K562 (cell line): Measurements from ENCODE around the gene SMCO4. TPM values are rescaled to one million over a fixed set of nuclear protein-coding genes. Genes with fewer than 3 reads are reported as not detected.

Source experiments
- ATAC-seq: fragments of 200-7000 bp; cut with Tn5 transposase; 3 replicates; pipeline ENCODE4 v1.9.1; 2020; ENCODE audit warnings: moderate library complexity
- BruUV-seq: library from RNA; stranded (reverse); fragments of 400-500 nt; replicated peaks from 2 replicates; lab custom pipeline; 2021; lab: Mats Ljungman, UMichigan
- CTCF ChIA-PET: fragments of 300-600 bp; formaldehyde crosslinking; extraction: SDS; loops from one replicate; lab custom pipeline; 2021; ENCODE audit warnings: low intra/inter-chr PET ratio; lab: Yijun Ruan, JAX
- POLR2A ChIA-PET: fragments of 300-600, 350-650 bp; sonication (Branson Sonifier 250); formaldehyde crosslinking; extraction: SDS; loops from one replicate; lab custom pipeline; 2021; ENCODE audit warnings: antibody characterized with exemption, inconsistent platforms; lab: Yijun Ruan, JAX
- DNase-seq, 4 experiments: peaks; one replicate each; pipeline versions ENCODE4 v3.0.0 to v3.0.0-alpha.2; 2011 to 2018; ENCODE audit warnings: low spot score in 3 of 4, mixed read lengths in 3 of 4; ENCODE audit errors: extremely low read depth in 1 of 4
- FAIRE-seq: peaks from 2 replicates; lab custom pipeline; 2011; peaks lifted over from hg19 to GRCh38; lab: Jason Lieb, UNC
- H2AFZ ChIP-seq: 2 replicates; pipeline ENCODE4 v1.6.0; 2011; ENCODE audit warnings: low read depth, low read length, control low read depth, inconsistent platforms
- H3K27ac ChIP-seq: fragments of 200-600 bp; 3 replicates; pipeline ENCODE4 v1.8.0; 2011; ENCODE audit warnings: low read depth, mild to moderate bottlenecking, control low read depth, inconsistent platforms, low read length, moderate library complexity, mixed read lengths; ENCODE audit errors: extremely low read depth
- H3K27me3 ChIP-seq, 2 experiments: fragments of 300-600 bp in 1 of 2; 2 replicates in 1 of 2; 3 replicates in 1 of 2; pipeline versions ENCODE4 v1.6.0 to v1.8.0; 2011; ENCODE audit warnings: inconsistent platforms in 2 of 2, low read length in 2 of 2, mild to moderate bottlenecking in 1 of 2, mixed read lengths in 1 of 2, moderate library complexity in 1 of 2; ENCODE audit not compliant: control insufficient read depth in 2 of 2, insufficient read depth in 2 of 2
- H3K36me3 ChIP-seq: fragments of 300-600 bp; 3 replicates; pipeline ENCODE4 v1.8.0; 2011; ENCODE audit warnings: mild to moderate bottlenecking, low read length, inconsistent platforms; ENCODE audit not compliant: control insufficient read depth, insufficient read depth
- H3K4me1 ChIP-seq, 2 experiments: fragments of 200-600 bp in 1 of 2; replicated peaks in 1 of 2; 2 replicates in 1 of 2; 3 replicates in 1 of 2; pipeline versions ENCODE4 v1.5.1 to v1.8.0; 2011; ENCODE audit warnings: inconsistent platforms in 2 of 2, low read length in 2 of 2, mild to moderate bottlenecking in 1 of 2, mixed read lengths in 1 of 2, moderate library complexity in 1 of 2; ENCODE audit not compliant: control insufficient read depth in 2 of 2, insufficient read depth in 2 of 2
- H3K4me2 ChIP-seq: 2 replicates; pipeline ENCODE4 v1.6.1; 2011; ENCODE audit warnings: low read length, control low read depth, inconsistent platforms, mixed read lengths; ENCODE audit not compliant: insufficient read depth
- H3K4me3 ChIP-seq: fragments of 200-600 bp; sonication (generic), shearing (Covaris generic); 2 replicates; pipeline ENCODE4 v1.5.1; 2016; ENCODE audit warnings: control low read depth, inconsistent platforms
- H3K79me2 ChIP-seq: fragments of 200-600 bp; 3 replicates; pipeline ENCODE4 v1.8.0; 2011; ENCODE audit warnings: low read length, inconsistent platforms; ENCODE audit not compliant: control insufficient read depth, insufficient read depth
- H3K9ac ChIP-seq, 2 experiments: 2 replicates each; pipeline versions ENCODE4 v1.6.0 to v1.6.1; 2011; ENCODE audit warnings: low read depth in 2 of 2, low read length in 2 of 2, control low read depth in 1 of 2, inconsistent platforms in 1 of 2, mild to moderate bottlenecking in 1 of 2, mixed read lengths in 1 of 2; ENCODE audit not compliant: insufficient read depth in 1 of 2
- H3K9me1 ChIP-seq: one replicate; pipeline ENCODE4 v1.6.0; 2011; ENCODE audit warnings: inconsistent platforms, mild to moderate bottlenecking, low read length, moderate library complexity; ENCODE audit not compliant: control insufficient read depth, insufficient read depth
- H3K9me3 ChIP-seq: replicated peaks from 2 replicates; pipeline ENCODE4 v1.5.1; 2011; ENCODE audit warnings: low read depth, low read length, inconsistent platforms; ENCODE audit not compliant: control insufficient read depth, insufficient read depth
- H4K20me1 ChIP-seq: replicated peaks from 2 replicates; pipeline ENCODE4 v1.6.1; 2011; ENCODE audit warnings: low read length, inconsistent platforms, mixed read lengths; ENCODE audit not compliant: control insufficient read depth, insufficient read depth
- ARID3A ChIP-seq: IDR thresholded peaks from 2 replicates; pipeline ENCODE4 v1.6.1; 2012; ENCODE audit warnings: low read depth, low read length, improper control_type of control experiment, borderline replicate concordance
- MEF2D ChIP-seq: conservative IDR thresholded peaks from 2 replicates; pipeline ENCODE4 v1.6.1; 2016; ENCODE audit warnings: low read depth, missing genetic modification characterization, missing compliant biosample characterization
- MEIS2 ChIP-seq: fragments of 450-650 bp; IDR thresholded peaks from 2 replicates; pipeline ENCODE4 v1.6.1; 2014; ENCODE audit warnings: mild to moderate bottlenecking; ENCODE audit not compliant: partially characterized antibody
- TAF15 ChIP-seq: fragments of 200-400 bp; formaldehyde crosslinking; IDR thresholded peaks from 2 replicates; pipeline ENCODE4 v1.6.1; 2017; ENCODE audit warnings: mild to moderate bottlenecking, low read depth, low read length, moderate library complexity
- THRAP3 ChIP-seq: fragments of 450-650 bp; IDR thresholded peaks from 2 replicates; pipeline ENCODE4 v1.6.1; 2016; ENCODE audit warnings: mild to moderate bottlenecking, inconsistent platforms, borderline replicate concordance
- ZNF224 ChIP-seq: sonication (generic); formaldehyde crosslinking; IDR thresholded peaks from 2 replicates; pipeline ENCODE4 v1.8.0; 2022; ENCODE audit warnings: mild to moderate bottlenecking, missing genetic modification reagents
- ZNF280B ChIP-seq: fragments of 250-450 bp; sonication (Bioruptor Pico); IDR thresholded peaks from 2 replicates; pipeline ENCODE4 v1.5.1; 2021; ENCODE audit warnings: mild to moderate bottlenecking
- ZNF354B ChIP-seq: fragments of 250-450 bp; sonication (Bioruptor Pico); IDR thresholded peaks from 2 replicates; pipeline ENCODE4 v1.4.0; 2020
- WGBS: fragments of 100-300 bp; shearing (Covaris generic); methylation state at CpG from one replicate; pipeline ENCODE4 v1.1.6; 2016; ENCODE audit warnings: low coverage, mixed read lengths; ENCODE audit not compliant: insufficient coverage; ENCODE audit errors: missing lambda C conversion rate; 5-methylcytosine and 5-hydroxymethylcytosine counted together
- in situ Hi-C: fragments of 300-500 bp; cut with MboI; formaldehyde crosslinking; loops from 4 replicates; pipeline ENCODE4 v1.15.0; 2018; ENCODE audit warnings: inconsistent platforms, mixed read lengths
- intact Hi-C: fragments of 100-400 bp; cut with micrococcal nuclease; formaldehyde crosslinking; loops from 2 replicates; pipeline ENCODE4 v1.14.2; 2022
- polyA plus RNA-seq, 8 experiments: library from polyadenylated mRNA; depleted of rRNA in 4 of 8; stranded (reverse) in 5 of 8; unstranded in 3 of 8; fragments of >200 nt; fragmentation: Nextera tagmentation in 2 of 8; fragmentation: Illumina TruSeq in 1 of 8; extraction: Ambion mirVana in 2 of 8; extraction: Trizol in 1 of 8; gene quantifications; 2 replicates each; pipeline versions ENCODE4 v1.2.1 to v1.2.3, GENCODE V29; 2011 to 2014; ENCODE audit warnings: inconsistent platforms in 1 of 8, missing spikeins in 1 of 8
- total RNA-seq, 7 experiments: library from RNA; depleted of rRNA in 6 of 7; stranded (reverse); fragments of >200 nt in 6 of 7; fragmentation: Illumina TruSeq in 2 of 7; extraction: Trizol in 2 of 7; gene quantifications; 2 replicates each; pipeline versions ENCODE4 v1.2.1 to v1.2.3, GENCODE V29; 2011 to 2021; ENCODE audit warnings: low replicate concordance in 1 of 7
- TF ChIP-seq, protein P1 (sequence below): fragments of 450-650 bp; IDR thresholded peaks from 2 replicates; pipeline ENCODE4 v1.6.1; 2016; ENCODE audit warnings: antibody characterized with exemption

SMCO4 gene
- total and polyA plus RNA-seq, 9 of the 15 experiments (the other 6 are each of a cell fraction or from before 2014, with no cell fraction given), result 1.8 to 27.8 (median 15.3) TPM

- no peaks in the 10 kb centered on the region for H3K9me3 ChIP-seq
- H3K4me2 ChIP-seq, result no peak overlapping the region
- DNase-seq (no peak), ATAC-seq (no peak), FAIRE-seq (no peak)
- H3K27me3 ChIP-seq, result no peaks in the 10 kb centered on the region
- CTCF ChIA-PET, result interaction anchor here (1.2 kb wide), 1 partner anchor 111 kb away, joined by 4 read pairs; no protein-coding TSS in a partner anchor
- H3K9ac ChIP-seq, result no peak overlapping the region
- no peaks in the 10 kb centered on the region for H3K9me1 ChIP-seq
- no peak for TF ChIP-seq THRAP3
- TF ChIP-seq ARID3A, result no peak
- TF ChIP-seq, protein P1, sequence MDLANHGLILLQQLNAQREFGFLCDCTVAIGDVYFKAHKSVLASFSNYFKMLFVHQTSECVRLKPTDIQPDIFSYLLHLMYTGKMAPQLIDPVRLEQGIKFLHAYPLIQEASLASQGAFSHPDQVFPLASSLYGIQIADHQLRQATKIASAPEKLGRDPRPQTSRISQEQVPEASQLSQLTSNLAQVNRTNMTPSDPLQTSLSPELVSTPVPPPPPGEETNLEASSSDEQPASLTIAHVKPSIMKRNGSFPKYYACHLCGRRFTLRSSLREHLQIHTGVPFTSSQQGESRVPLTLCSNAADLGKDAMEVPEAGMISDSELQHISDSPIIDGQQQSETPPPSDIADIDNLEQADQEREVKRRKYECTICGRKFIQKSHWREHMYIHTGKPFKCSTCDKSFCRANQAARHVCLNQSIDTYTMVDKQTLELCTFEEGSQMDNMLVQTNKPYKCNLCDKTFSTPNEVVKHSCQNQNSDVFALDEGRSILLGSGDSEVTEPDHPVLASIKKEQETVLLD, result no peak
- no peak for TF ChIP-seq MEF2D (tag)
- TF ChIP-seq ZNF280B, result no peak
- TF ChIP-seq MEIS2, result no peak
- TF ChIP-seq ZNF354B (CRISPR knock-in tag), result no peak
- no peak for TF ChIP-seq TAF15
- no peak for TF ChIP-seq ZNF224 (CRISPR knock-in tag)
- H3K79me2 ChIP-seq, result 0 out of 3 replicates have a peak, but pooled peaks cover 3% of the 10 kb centered on the region
- H3K4me3 ChIP-seq, result no peak overlapping the region
- POLR2A ChIA-PET, result interaction anchor here (2.3 kb wide), 2 partner anchors 9 to 16 kb away, joined by 5 to 10 read pairs; no protein-coding TSS in a partner anchor
- peaks cover 13 to 21% of the 10 kb centered on the region in 2 experiments for H3K4me1 ChIP-seq
- in situ Hi-C loops (no loop called here), intact Hi-C loops (loop anchor here (5.0 to 10.0 kb wide), 3 partner anchors 81 to 206 kb away; partner anchors contain the start of genes CEP295 and DEUP1)
- H2AFZ ChIP-seq, result no peak overlapping the region
- WGBS, result 47% methylated on average over 1 of the region's 1 CpG
- H3K36me3 ChIP-seq, result no peaks in the 10 kb centered on the region
- BruUV-seq, result no TSS peak
- no peak overlapping the region for H3K27ac ChIP-seq
- H4K20me1 ChIP-seq, result peaks cover 8% of the 10 kb centered on the region; the same call in 1 of the 2 replicates
Measured at GRCh38 chr11:93540896-93541553, 2.2 kb downstream of the SMCO4 start.
